Measurements from ENCODE around the gene PLTP. TPM values are rescaled to one million over a fixed set of nuclear protein-coding genes. Genes with fewer than 3 reads are reported as not detected.

The PLTP gene
- total and polyA plus RNA-seq, 11 donors: 19.8 to 367 (median 50.5) TPM

- no peaks in the 10 kb centered on the region for H3K36me3 ChIP-seq
- WGBS, 4 donors: 88 to 91% (median 90%) methylated on average over 11 of the region's 11 CpGs
- no peaks in the 10 kb centered on the region for H3K9me3 ChIP-seq
- no peak overlapping the region for H3K4me3 ChIP-seq
- intact Hi-C loops (cut with DNase I): no loop called here
- TF ChIP-seq CTCF (IDR thresholded peaks at IDR 0.05) (no peak), POLR2A (IDR thresholded peaks at IDR 0.05) (no peak)
- peak overlapping the region in 7 of 12 donors; percentile 19 to 85 (median 57) for H3K27ac ChIP-seq
- H3K27me3 ChIP-seq: no peaks in the 10 kb centered on the region
- H3K4me1 ChIP-seq: peaks cover 3 to 89% (median 43%) of the 10 kb centered on the region in 12 donors
- DNase-seq (no peak), ATAC-seq (no peak)
Measured at GRCh38 chr20:45921337-45922189, 9.6 kb upstream of the PLTP start.

- H3K27me3 ChIP-seq: no peaks in the 10 kb centered on the region
- H3K36me3 ChIP-seq: no peaks in the 10 kb centered on the region
- intact Hi-C loops (cut with DNase I): no loop called here
- H3K4me3 ChIP-seq: peak overlapping the region in 1 of 12 donors; percentile 19
- H3K4me1 ChIP-seq: peaks cover 3 to 85% (median 43%) of the 10 kb centered on the region in 12 donors
- peak overlapping the region; percentile 57 to 92 (median 76) for H3K27ac ChIP-seq
- TF ChIP-seq CTCF (IDR thresholded peaks at IDR 0.05): no peak
- no peak for TF ChIP-seq POLR2A (IDR thresholded peaks at IDR 0.05)
- DNase-seq (no peak), ATAC-seq (no peak)
- WGBS, 4 donors: 73 to 79% (median 75%) methylated on average over 9 of the region's 9 CpGs
- H3K9me3 ChIP-seq: no peaks in the 10 kb centered on the region
Measured at GRCh38 chr20:45920462-45921336, 8.7 kb upstream of the PLTP start.

GRCh38 chr20:45919542-45920399 is 7.8 kb upstream of the PLTP start:
- intact Hi-C loops (cut with DNase I): no loop called here
- TF ChIP-seq POLR2A (IDR thresholded peaks at IDR 0.05) (no peak), CTCF (IDR thresholded peaks at IDR 0.05) (no peak)
- H3K27ac ChIP-seq: peak overlapping the region; percentile 57 to 92 (median 76)
- peak; percentile 81 to 93 (median 86) for DNase-seq
- peaks cover 3 to 85% (median 37%) of the 10 kb centered on the region in 12 donors for H3K4me1 ChIP-seq
- H3K27me3 ChIP-seq: no peaks in the 10 kb centered on the region
- H3K4me3 ChIP-seq: peak overlapping the region in 2 of 12 donors; percentile 18 to 19
- no peaks in the 10 kb centered on the region for H3K9me3 ChIP-seq
- ATAC-seq: peak; percentile 68 to 74 (median 69)
- WGBS, 4 donors: 41 to 57% (median 52%) methylated on average over 11 of the region's 11 CpGs
- H3K36me3 ChIP-seq: no peaks in the 10 kb centered on the region

All from heart left ventricle (tissue), 16 donors.